Measurements from ENCODE around the gene INF2.
"Not testable (repeated sequence)": the region's sequence is repeated elsewhere in the genome, so short reads cannot be mapped to it uniquely, and the experiment has no call there.

INF2 gene

DNA sequence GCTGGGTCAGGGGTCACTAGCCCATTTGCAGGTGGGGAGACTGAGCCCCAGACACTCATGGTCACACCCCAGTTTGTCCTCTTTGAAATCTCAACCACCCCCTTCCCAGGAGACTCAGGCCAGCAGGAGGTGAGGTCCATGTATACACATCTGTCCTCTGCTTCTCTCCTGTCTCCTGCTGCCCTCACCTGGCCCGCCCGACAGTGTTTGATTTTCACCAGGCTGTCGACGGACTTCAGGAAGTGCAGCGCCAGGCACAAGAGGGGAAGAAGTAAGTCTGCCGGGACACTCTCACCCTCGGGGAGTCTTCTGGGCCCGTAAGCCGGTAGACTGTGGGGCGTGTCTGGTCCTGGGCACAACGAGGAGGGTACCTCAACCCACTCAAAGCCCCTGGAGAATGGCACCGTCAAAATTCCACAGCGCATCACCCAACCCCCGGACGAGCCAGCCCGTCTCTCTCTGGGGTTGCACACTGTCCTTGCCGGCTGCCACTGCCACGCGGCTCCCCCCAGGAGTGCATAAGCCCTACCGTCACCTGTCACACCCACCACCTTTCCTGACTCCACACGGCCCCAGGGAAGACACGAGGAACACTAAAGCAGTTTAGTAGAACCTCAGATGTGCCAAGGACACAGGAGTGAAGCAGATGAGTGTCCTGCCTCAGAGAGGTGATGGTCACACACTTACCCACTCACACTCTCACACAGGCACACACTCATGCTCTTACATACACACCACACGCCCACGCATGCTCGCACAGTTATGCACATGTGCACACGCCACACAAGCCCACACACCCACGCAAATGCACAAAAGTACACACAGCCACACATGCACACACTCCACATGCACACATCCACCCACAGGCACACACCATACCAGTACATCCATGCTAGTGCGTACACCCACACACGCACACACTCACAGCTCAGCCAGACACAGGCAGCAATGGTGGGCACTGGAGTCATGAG is 50.4 kb downstream of the INF2 start:
- DNase-seq: no peak

DNA sequence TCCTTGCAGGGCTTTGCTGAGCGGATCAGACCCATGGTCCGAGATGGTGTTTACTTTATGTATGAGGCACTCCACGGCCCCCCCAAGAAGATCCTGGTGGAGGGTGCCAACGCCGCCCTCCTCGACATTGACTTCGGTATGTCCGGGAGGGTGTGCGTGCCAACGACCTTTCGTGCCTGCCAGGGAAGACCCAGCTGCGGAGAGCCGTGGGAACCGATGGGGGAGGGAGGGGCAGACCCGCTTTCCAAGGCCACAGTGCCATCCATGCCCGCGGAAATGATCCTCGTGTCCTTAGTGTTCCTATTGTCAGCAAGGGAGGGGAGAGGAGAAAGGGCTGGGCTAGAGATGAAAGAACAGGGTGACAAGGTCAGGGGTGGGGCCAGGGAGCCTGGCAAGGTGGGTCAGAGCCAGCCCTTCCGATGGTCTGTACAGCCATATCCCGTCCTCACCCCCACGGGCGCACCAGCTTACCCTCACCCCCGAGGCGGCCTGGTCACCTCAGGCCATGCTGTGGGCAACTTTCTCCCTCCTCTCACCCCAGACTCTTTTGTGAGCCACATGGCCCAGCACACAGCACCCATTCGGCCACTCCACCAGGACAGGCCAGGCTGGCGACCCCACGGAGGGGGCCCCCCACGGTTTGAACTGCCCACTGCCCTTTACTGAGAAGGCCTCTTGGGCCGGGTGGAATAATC is 51.8 kb downstream of the INF2 start:
- DNase-seq: no peak

DNA sequence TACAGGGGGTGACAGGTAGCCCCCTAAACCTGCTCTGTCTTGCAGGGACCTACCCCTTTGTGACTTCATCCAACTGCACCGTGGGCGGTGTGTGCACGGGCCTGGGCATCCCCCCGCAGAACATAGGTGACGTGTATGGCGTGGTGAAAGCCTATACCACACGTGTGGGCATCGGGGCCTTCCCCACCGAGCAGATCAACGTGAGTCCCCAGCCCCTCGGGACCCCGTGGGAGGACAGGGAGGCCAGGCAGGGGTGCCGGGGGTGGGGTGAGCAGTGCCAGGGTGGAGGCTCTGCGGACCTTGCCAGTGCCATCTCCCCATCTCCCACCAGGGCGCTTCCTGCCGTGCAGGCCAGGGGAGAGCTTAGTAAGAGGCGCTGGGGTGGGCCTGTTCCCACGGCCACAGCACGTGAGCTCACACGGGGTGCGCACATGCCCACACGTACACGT is 52.4 kb downstream of the INF2 start:
- DNase-seq: no peak

DNA sequence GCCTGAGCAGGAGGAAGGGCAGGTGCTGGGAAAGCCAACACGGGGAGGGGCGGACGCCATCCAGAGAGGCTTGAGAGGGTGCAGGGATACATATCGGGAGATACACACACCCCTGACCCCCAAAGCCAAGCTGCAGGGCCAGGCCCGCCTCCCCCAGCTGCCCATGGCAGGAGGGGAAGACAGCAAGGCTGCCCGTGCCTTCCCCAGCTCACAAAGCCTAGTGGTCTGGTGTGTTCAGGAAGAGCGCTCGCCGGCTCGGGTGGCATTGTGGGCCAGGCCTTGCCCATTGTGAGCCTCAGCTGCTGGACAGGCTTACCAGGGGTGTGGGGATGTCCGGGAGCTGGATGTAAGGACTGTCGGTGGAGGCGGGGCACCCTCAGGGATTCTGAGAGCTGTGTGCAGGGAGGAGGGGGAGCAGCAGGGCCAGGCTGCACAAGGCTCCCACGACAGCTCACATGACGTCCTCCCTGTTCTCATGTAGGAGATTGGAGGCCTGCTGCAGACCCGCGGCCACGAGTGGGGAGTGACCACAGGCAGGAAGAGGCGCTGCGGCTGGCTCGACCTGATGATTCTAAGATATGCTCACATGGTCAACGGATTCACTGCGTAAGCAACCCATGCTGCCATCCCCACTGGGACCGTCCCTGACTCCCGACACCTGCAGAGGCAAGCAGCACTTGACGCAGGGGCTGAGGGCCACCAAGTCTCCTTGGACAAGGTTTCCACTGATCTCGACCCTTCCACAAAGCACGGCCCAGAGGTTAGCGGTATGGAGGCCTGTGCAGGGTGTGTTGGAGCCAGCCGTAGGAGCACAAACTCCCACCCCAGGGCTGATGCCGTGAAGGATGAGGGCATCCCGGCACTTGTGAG is 53.4 kb downstream of the INF2 start:
- no peak for DNase-seq

DNA sequence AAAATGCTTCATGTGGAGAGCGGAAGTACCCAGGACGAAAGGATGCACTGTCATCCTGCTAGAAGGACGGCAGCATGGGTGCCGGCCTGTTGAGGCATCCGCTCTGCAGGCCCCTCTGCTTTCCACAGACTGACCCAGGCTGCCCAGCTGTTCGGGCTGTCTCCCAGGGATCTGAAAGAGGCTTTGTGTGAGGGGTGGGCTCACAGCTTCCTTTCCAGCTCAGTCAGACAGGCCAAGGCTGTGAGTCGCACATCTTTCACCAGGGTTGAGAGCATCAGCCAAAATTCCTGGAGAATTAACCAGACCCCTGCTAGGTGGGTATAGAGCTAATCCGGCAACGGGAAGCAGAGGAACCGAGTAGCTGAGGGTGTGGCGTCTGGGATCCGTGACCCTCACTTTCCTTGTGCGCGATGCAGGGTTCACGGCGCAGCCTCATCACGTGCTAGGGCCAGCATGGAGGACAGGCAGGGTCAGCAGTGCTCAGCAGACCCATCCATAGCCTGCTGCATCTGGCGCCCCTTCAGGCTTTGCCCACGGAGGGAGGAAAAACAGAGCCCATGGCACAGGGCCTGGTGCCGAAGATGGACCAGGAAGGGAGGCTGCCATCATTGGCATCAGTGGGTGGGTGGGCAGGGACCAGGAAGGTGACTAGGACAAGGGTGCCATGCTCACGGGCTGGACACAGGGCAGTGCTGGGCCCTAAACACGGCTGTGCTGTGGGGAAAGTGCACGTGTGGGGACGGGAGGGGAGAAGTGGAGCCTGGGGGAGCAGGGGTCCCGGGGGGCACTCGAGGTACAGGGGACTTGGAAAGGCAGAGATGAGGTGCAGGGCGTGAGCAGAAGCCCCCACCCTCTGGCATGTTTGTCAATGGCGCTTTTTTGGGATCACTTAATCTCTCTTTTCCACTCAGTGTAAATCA is 54.3 kb downstream of the INF2 start:
- no peak for DNase-seq

DNA sequence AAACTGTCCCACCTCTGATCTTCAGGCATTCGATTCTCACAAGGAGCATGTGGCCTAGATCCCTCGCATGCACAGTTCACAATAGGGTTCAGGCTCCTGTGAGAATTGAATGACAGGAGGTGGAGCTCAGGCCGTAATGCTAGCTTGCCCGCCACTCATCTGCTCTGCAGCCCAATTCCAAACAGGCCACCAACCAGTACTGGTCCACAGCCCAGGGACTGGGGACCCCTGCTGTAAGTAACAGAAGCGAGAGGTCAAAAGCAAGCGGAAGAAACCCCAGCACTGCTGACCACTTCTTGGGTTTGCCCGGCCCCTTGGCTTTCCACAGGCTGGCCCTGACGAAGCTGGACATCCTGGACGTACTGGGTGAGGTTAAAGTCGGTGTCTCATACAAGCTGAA is 55.1 kb downstream of the INF2 start:
- DNase-seq: no peak

DNA sequence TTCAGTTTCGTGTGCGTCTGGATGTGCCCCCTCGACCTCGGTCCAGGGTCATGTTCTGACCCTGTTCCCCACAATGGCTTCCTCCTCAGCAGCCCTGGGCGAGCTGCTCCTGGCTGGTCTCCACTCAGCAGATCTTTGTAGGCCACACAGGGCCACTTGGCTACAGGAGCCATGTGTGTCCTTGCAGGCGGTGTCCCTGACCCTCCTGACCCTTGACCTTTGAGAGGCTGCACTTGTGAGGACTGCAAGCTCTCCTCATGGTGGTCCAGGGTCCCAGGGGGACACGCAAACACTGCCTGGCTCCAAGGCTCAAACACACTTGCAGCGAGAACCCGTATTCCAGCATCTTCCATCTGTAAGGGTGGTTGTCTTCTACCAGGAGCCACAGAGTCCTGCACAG is 56.0 kb downstream of the INF2 start:
- no peak for DNase-seq

DNA sequence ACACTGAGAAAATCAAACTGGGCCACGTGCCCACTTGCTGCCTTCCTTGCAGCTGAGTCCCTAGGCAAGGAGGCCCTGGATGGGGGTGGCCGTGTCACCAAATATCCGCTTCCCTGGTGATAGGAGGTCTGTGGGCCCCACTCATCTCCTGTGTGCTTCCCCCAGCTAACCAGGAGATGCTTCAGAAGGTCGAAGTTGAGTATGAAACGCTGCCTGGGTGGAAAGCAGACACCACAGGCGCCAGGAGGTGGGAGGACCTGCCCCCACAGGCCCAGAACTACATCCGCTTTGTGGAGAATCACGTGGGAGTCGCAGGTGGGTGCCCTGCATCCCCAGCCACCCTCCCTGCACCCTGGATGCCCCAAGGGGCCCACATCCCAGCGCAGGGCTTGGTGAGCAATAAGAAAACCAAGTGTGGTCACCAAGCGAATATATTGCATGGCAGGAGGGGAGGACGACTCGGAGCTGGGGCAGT is 56.7 kb downstream of the INF2 start:
- no peak for DNase-seq

DNA sequence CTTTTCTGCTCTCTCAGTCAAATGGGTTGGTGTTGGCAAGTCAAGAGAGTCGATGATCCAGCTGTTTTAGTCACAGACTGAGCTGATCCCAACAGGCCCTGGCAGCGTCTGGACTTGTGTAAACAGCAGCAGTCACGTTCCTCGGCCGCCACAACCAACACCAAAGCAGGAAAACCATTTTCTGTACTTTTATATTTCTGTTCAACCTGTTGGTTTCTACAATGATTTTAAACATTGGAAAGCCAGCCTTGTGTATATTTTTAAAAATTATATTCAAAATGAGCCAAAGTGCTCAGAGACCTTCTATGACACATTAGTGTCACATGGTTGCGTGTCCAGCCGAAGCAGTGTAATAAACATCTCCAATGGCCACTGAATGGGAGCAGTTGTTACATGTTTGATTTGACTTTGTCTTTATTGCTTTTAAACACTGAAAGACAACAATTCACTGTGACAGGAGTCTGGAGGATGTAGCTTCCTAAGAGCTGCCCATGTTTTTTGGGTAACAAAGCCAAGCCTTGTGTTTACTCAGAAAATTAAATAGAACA is 57.6 kb downstream of the INF2 start:
- DNase-seq: peak; percentile 58

DNA sequence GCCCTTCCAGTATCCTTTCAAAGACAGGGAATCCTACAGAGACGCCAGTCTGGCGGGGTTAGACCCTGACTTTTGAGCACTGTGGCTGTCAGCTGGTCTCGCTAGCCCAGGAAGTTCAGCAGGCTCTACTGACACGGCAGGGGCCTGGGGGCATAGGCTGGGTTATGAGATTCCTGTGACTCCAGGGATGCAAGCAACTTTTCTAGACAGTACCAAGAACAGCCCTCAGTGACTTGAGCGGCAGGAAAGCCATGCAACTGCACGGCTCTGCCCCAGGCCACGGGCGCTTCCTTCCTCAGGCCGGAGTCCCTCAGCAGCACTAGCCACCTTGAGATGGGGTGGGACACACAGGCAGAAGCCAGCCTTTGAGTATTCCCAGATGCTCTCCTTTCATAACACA is 58.5 kb downstream of the INF2 start:
- DNase-seq: peak; percentile 20

DNA sequence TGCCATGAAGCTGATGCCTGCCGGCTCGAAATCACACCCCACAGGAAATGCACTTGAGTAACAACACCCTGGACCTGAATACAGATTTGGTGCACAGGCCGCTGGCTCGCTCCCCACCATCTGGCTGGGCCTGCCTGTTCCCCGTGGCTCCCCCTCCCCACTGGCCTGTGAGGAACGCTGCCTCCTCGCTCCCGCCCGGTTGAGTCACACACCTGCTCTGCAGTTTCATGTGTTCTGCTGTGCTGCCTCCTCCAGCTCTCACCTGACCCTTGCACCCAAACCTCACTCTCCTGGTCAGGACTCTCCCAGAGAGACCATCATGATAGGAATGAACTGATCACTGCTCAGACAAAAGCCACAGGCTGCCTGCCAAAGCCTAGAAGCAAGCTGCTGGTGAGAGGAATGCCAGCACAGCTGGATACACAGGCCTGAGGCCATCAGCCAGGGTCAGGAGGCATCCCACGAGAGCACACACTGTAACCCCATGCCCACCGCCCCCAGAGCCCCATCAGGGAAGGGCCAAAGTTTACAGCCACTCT is 59.8 kb downstream of the INF2 start:
- DNase-seq: no peak

DNA sequence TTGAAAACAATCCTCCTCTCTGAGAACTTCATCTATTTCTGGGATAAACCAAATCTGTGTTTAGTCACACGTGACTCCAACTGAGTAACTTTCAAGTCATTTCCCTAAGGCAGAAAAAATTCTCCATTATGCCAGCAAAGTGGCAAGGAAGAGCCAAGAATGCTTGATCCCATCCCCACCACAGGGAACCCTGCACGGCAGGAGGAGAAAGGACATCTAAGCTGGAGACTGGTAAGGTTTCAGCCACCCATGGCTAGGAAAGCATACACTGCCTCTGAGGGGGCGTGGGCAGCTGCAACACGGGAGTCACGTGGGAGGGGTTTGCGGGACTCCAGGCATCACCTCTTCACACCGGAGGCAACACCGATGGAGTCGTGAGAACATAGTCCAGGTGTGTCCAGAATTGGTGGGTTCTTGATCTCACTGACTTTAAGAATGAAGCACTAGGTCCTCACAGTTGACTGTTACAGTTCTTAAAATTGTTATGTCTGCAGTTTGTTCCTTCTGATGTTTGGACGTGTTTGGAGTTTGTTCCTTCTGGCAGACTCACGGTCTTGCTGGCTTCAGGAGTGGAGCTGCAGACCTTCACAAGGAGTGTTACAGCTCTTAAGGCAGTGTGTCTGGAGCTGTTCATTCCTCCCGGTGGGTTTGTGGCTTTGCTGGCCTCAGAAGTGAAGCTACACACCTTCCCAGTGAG is 60.8 kb downstream of the INF2 start:
- DNase-seq: no peak

DNA sequence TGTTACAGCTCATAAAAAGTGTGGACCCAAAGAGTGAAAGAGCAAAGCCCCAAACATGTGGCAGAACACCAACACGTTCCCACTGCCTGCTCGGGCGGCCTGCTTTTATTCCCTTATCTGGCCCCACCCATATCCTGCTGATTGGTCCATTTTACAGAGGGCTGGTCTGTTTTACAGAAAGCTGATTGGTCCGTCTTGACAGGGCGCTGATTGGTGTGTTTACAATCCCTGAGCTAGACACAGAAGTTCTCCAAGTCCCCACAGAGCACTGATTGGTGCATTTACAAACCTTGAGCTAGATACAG is 61.3 kb downstream of the INF2 start:
- not testable (repeated sequence) for DNase-seq

DNA sequence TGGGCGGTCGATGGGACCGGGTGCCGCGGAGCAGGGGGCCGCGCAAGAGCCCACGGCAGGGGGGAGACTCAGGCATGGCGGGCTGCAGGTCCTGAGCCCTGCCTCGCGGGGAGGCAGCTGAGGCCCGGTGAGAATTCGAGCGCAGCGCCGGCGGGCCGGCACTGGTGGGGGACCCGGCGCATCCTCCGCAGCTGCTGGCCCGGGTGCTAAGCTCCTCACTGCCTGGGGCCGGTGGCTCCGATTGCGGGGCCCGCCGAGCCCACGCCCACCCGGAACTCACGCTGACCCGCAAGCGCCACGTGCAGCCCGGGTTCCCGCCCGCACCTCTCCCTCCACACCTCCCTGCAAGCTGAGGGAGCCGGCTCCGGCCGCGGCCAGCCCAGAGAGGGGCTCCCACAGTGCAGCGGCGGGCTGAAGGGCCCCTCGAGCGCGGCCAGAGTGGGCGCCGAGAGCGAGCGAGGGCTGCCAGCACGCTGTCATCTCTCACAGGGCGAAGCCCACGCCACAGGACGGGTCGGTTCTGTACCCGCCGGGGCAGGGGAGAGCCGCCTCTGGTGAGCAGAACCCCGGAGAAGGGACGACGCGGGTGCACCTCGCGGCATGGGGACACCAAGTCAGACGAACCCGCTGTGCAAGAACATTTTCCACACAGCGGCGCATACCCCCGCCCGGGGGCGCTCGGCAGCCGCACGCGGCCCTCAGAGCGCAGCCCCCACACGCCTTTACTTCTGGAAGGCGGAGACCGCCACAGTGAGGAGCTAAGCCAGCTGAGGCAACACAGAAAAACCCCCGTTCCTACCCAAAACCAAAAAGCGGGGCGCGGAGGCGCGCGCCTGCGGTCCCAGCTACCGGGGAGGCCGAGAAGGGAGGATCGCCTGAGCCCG is 62.4 kb downstream of the INF2 start:
- no peak for DNase-seq

DNA sequence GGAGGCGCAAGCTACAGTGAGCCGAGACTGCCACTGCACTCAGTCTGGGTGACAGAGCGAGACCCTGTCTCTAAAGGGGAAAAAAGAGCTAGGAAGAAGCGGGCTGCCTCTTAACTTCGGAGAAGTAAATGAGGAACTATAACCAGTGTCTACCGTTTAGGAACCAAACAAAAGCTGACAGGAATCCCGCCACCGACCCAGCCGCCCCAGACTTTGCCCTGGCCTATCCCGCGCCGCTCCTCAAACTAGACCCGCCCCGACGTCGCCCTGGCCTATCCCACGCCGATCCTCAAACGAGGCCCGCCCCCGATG is 63.0 kb downstream of the INF2 start:
- DNase-seq: no peak

DNA sequence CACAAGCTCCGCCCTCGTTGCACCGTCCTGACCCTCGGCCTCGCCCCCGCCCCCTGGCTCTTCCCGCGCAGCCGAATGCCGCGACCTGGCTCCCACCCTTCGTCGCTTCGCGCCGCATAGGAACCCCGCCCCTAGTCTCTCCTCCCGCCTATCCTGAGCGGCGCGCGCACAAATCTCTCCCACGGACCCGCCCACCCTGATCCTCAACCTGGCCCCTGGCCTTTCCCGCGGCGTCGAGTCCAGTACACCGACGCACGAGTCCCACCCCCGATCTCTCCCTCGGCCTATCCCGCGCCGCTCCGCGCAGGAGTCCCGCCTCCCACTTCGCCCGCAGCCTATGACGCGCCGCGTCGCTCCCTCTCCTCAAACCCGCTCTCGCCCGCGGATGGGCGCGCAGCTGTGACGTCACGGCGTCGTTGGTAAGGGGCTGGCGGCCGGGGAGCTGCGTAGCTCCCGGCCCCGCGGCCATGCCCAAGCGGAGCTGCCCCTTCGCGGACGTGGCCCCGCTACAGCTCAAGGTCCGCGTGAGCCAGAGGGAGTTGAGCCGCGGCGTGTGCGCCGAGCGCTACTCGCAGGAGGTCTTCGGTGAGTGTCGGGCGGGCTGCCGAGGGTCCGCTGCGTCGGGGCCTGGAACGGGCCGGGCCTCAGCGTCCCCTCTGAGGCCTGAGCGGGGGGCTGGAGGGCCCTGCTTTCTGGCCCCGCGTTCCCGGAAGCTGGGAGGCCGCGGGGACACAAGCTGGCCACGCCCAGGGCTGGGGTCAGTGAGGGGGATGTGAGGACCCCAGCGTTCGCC is 63.5 kb downstream of the INF2 start, which contains the start of gene SIVA1:
TSS of gene SIVA1 (plus strand) at position 413 of the 793 bp plus-strand sequence. CDS start at position 468, 55 bp downstream.
- peak; percentile 99 for DNase-seq

DNA sequence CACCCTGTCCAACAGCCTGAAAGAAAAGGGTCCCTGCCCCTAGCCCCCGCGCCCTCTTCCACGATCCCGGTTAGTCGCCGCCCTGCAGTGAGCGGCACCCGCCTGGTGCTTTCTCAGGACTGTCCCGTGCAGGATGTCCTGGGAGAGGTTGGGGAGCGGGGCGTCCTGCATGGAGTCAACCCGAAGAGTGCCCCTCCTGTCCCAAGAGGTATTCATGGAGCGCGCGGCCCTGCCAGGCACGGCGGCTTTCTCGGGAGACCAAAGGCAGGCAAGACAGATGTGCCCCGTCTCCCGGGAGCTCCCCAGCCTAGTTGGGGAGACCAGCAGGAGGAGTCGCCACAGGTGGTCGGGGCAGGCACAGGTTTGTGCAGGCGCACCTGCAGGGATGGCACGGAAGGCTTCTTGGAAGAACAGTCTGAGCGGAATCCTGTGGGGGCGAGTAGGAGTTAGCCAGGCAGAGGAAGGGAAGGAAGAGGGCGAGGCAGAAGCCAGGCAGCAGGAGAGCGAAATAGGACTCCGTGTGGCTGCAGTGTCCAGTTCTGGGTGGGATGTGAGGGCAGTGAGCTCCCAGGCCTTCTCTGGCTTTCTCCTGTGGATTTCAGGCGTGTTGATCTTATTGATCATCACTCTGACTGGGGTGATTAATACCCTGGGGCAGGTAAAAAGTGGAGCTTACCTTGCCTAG is 64.3 kb downstream of the INF2 start:
- DNase-seq: no peak

DNA sequence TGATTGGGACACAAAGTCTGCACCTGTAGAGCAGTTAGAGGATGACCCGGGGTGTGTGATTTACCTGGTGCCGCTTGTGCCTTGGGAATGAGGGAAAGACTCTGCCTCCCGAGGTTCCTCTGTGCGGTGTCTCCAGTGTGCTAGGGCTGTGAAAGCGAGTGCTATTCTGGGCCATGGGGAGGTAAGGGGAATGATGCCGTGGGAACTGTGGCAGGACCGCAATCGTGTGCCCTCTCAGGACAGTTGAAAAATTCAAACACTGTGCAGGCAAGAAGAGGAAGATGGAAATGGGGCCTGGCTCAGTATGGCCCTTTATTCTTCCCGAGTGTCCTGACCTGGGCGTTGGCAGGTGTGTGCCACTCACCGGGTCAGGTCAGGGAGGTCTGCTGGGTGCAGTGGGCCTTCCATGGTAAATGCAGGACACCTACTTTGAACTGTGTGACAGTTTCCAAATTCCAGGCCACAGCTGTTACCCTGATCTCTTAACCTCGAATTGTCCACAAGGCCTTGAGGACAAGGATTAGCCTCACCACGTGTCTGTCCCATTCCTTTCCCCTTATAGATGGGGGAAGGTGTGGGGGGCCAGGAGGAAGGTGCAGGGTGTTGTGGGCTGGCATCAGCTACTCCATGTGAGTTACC is 64.9 kb downstream of the INF2 start:
- DNase-seq: no peak

All from NCI-H1105 treated with DMSO at 0.1 percent for 48 hours (cell line).